ENCODE data around the gene FCGBP.

DNA sequence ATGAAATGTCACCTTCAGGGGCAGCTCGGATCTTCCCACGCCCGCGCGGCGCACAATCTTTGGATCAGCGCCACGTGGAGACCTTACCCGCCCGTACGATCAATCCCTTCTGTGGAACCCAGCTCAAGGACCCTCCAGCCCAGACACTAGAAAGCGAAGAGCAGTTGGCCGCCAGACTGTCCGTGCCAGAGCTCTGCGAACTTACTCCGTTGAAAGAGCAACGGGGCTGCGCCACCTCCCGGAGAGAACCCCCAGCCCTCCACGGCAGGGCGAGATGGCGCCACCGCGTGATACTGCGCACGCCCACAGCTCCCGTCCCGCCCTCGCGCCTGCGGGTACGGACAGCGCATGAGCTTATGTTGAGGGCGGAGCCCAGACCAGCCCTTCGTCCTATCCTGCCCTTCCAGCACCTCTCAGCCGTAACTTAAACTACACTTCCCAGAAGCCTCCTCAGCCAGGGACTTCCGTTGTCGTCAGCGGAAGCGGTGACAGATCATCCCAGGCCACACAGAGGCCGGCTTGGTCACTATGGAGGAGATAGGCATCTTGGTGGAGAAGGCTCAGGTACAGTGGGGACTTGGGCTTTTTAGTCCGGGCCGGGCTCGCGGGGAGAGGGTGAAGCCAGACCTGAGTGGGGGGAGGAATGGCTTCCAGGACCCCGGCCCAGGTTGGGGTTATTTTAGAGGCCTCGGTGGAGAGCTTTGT is 36.4 kb upstream of the FCGBP start, which contains the start of gene PSMC4:
- TF ChIP-seq, protein P1, sequence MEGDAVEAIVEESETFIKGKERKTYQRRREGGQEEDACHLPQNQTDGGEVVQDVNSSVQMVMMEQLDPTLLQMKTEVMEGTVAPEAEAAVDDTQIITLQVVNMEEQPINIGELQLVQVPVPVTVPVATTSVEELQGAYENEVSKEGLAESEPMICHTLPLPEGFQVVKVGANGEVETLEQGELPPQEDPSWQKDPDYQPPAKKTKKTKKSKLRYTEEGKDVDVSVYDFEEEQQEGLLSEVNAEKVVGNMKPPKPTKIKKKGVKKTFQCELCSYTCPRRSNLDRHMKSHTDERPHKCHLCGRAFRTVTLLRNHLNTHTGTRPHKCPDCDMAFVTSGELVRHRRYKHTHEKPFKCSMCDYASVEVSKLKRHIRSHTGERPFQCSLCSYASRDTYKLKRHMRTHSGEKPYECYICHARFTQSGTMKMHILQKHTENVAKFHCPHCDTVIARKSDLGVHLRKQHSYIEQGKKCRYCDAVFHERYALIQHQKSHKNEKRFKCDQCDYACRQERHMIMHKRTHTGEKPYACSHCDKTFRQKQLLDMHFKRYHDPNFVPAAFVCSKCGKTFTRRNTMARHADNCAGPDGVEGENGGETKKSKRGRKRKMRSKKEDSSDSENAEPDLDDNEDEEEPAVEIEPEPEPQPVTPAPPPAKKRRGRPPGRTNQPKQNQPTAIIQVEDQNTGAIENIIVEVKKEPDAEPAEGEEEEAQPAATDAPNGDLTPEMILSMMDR (conservative IDR thresholded peaks at IDR 0.05; ENCODE audit: low read depth, low read length): peak; percentile 66
- TF ChIP-seq EZH2 (IDR thresholded peaks at IDR 0.05; ENCODE audit: low read length, unreplicated experiment): no peak
